ENCODE measurements around the gene CBY3. TPM values are rescaled to one million over a fixed set of nuclear protein-coding genes. Genes with fewer than 3 reads are reported as not detected.

CBY3 gene
- total and polyA plus RNA-seq, 2 of the 4 experiments (the other 2 are of a cell fraction) = 0.18 TPM; not detected in 1

DNA sequence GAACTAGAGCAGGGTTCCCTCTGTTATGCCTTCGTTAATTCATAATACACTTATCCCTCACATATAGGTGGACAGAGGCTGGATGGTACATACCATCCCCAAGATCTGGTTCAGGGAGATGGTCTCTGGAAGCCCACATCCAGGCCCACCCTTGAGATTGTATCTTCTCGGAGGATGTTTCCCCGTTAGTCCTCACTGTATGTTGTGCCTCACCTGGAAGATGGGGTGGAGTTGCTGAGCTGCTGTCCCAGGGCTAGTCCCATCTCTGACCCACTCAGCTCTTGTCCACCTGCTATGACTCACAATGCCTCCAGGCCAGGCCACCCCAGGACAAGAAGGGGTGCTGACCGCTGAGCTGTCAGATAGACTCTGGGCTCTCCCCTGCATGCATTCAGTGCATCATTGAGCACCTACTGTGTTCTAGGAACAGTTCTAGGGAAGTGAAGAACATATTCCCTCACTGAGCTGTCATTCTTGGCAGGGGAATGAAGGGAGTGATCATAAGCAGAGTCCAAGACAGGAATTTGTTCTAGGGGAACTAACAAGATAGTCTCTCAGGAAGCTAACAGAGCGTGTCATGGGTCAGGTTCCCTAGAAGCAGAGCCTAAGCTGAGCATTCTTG lies at the start of gene CBY3 (continued):
- TF ChIP-seq NFE2L2 (IDR thresholded peaks at IDR 0.05; ENCODE audit: low read depth, low read length) (no peak), POLR2A (IDR thresholded peaks at IDR 0.05; ENCODE audit: low read depth, low read length) (no peak)

DNA sequence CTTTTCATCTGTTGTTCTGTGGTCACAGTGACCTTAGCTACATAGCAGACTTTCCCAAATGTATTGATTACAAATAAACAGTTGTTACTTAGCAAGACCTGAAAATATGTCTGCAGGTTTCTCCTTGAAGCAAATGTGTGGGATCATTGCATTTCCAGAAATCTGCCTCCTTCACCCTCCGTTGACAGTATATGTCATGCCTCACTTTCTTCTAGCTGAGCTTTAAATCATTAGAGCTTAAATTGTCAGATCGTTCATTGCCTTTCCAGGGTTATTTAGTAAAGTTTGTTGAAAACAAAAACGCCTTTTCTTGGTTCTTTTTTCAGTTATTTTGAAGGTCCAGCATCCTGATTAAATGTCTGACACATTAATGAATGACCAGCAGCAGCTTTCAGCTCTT lies 49.5 kb upstream of the CBY3 start:
- no peak overlapping the region for H3K4me2 ChIP-seq (ENCODE audit: low read depth, low read length)
- no peak overlapping the region for H2AFZ ChIP-seq (replicated peaks; ENCODE audit: low read length, poor library complexity)
- no peak overlapping the region for H2BK5ac ChIP-seq (ENCODE audit: low read depth, low read length, poor library complexity, severe bottlenecking)
- ATAC-seq (ENCODE audit: low read depth) = no peak
- H3K9me1 ChIP-seq (ENCODE audit: insufficient read depth, low read length) = peaks cover 3% of the 10 kb centered on the region; the same call in 1 of the 2 replicates
- no peak overlapping the region for H2BK20ac ChIP-seq (ENCODE audit: low read depth, low read length)
- H3K27me3 ChIP-seq (ENCODE audit: control insufficient read depth, insufficient read depth, low read length) = no peaks in the 10 kb centered on the region
- ChIA-PET CTCF (interaction anchor here (1.0 kb wide), 1 partner anchor 12 kb away, joined by 3 read pairs; no protein-coding TSS in a partner anchor), POLR2A (ENCODE audit: unreplicated experiment) (no interaction called here)
- H3K9ac ChIP-seq (ENCODE audit: low read depth, low read length) = no peak overlapping the region
- no peaks in the 10 kb centered on the region for H3K9me3 ChIP-seq (ENCODE audit: control insufficient read depth, insufficient read depth, low read length)
- H4K91ac ChIP-seq (ENCODE audit: insufficient read depth, low read depth, low read length) = no peak overlapping the region
- no peak overlapping the region for H3K4me3 ChIP-seq (ENCODE audit: insufficient read depth, low read depth, low read length)
- intact Hi-C loops (cut with micrococcal nuclease) (loop anchor here (5.0 kb wide), 1 partner anchor 33 kb away; the partner anchor contains the start of gene CANX), in situ Hi-C loops (cut with MboI; ENCODE audit: low sequenced_read_pairs) (no loop called here), dilution Hi-C loops (cut with HindIII; ENCODE audit: low sequenced_read_pairs, unreplicated experiment) (no loop called here)
- no peak overlapping the region for H2BK15ac ChIP-seq (ENCODE audit: low read depth, low read length)
- peaks cover 30% of the 10 kb centered on the region for H3K36me3 ChIP-seq (ENCODE audit: control insufficient read depth, insufficient read depth, low read length)
- no peak overlapping the region for H3K27ac ChIP-seq (ENCODE audit: insufficient read depth, low read length)
- H3K18ac ChIP-seq (ENCODE audit: low read depth, low read length) = no peak overlapping the region
- H3K4me1 ChIP-seq (ENCODE audit: control insufficient read depth, insufficient read depth, low read length) = peaks cover 9% of the 10 kb centered on the region
- peaks cover 10 to 22% of the 10 kb centered on the region in 2 experiments; a peak in 3 of 4 replicates for H3K79me1 ChIP-seq (ENCODE audit: low read depth in 1 of 2, low read length in 2 of 2)
- H2AK5ac ChIP-seq (ENCODE audit: low read depth, low read length) = no peak overlapping the region
- H4K5ac ChIP-seq (ENCODE audit: low read depth, low read length) = no peak overlapping the region
- H3K4ac ChIP-seq (ENCODE audit: low read depth, low read length) = no peak overlapping the region
- H4K20me1 ChIP-seq (ENCODE audit: insufficient read depth, low read length) = peaks cover 22% of the 10 kb centered on the region
- no peak overlapping the region for H3K56ac ChIP-seq (ENCODE audit: extremely low read depth, insufficient read depth, low read length)
- no peak overlapping the region for H2AK9ac ChIP-seq (replicated peaks; ENCODE audit: low read depth, low read length, poor library complexity)
- WGBS, 2 experiments (ENCODE audit: extremely low coverage in 2 of 2, insufficient read length in 1 of 2) = 100% methylated on average over 1 of the region's 3 CpGs; no CpG with 5 or more reads in 1 of the 2 experiments
- H3K23ac ChIP-seq (ENCODE audit: low read depth, low read length) = peak overlapping the region; percentile 31; the same call in 1 of the 2 replicates
- DNase-seq = no peak
- BruUV-seq (replicated peaks) = no TSS peak
- H3K14ac ChIP-seq (replicated peaks; ENCODE audit: low read depth, low read length) = no peak overlapping the region
- no peak overlapping the region for H2BK120ac ChIP-seq (ENCODE audit: low read depth, low read length)
- TF ChIP-seq RCOR1 (IDR thresholded peaks at IDR 0.05; ENCODE audit: insufficient replicate concordance, low read length) = no peak
- no peak for TF ChIP-seq CHD1 (IDR thresholded peaks at IDR 0.05; ENCODE audit: low read depth, low read length)
- TF ChIP-seq MAZ (IDR thresholded peaks at IDR 0.05; ENCODE audit: borderline replicate concordance, low read depth, low read length) = no peak
- no peak for TF ChIP-seq SMC3 (IDR thresholded peaks at IDR 0.05; ENCODE audit: low read depth, low read length)
- TF ChIP-seq POLR2A (IDR thresholded peaks at IDR 0.05; ENCODE audit: low read depth, low read length) = no peak
- H4K8ac ChIP-seq (ENCODE audit: low read depth in 2 of 2, low read length in 2 of 2) = no peak overlapping the region
